NCI-H524 treated with DMSO at 0.1 percent for 48 hours (cell line): Measurements from ENCODE around the gene CCL14.
"Not testable (repeated sequence)": the region's sequence is repeated elsewhere in the genome, so short reads cannot be mapped to it uniquely, and the experiment has no call there.

ENCODE experiments used
- DNase-seq: peaks from one replicate; lab custom pipeline; 2025; lab: John Stamatoyannopoulos, UW

CCL14 gene

DNA sequence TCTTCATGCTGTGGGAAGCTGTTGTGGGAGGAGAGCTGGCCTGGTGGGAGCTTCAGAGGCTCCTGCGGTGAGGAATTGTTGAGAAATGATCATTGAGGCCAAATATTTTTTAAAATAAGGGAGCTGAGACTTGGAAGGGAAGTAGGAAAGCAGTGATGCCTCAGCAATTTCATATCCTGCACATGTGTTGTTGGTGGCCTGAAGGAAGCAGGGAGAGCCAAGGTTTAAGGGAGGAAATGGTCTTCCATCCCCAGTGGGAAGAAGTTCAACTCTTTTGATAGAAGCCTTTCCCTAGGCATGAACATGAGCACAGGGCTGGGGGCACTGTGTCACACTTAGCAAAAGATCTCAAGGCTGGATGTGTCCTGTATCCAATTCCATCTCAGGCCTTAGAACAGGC, at the start of gene CCL14:
TSS of gene CCL14 (minus strand) at position 87 of the 400 bp plus-strand sequence. CDS start at position 7, 80 bp downstream.
- no peak for DNase-seq

DNA sequence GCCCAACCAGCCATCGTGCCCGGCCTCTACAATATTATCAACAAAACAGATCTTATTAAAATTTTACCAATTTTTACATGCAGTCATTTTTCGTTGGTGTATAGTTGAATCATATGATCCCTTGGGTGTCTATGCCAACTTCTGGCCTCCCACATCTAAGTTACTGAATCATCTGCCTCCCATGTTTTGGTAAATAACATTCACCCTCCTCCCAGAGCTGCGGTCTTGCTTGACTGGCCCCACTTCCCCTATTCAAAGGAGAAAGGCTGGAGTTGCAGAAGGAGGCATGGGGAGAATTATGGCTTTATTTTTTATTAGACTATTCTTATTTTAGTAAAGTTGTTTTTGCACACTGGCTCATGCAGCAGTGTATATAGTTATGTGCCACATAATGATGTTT, 49.7 kb upstream of the CCL14 start:
- DNase-seq: no peak

DNA sequence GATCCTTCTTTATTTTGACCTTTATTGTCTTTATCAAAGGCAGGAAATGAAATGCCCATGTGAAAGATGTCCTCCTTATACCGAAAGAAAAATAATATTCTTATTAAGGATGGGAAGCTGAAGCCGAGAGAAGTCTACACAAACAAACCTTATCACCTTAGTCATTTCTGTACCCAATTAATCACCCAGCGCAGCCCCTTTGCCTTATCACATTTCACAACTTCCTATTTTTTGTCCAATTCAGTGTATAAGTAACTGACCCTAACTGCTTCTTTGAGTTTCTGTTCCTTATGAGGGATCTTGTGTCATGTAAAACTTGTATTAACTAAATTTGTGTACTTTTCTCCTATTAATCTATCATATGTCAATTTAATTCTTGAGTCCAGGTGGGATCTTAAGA, 47.6 kb upstream of the CCL14 start:
- no peak for DNase-seq

DNA sequence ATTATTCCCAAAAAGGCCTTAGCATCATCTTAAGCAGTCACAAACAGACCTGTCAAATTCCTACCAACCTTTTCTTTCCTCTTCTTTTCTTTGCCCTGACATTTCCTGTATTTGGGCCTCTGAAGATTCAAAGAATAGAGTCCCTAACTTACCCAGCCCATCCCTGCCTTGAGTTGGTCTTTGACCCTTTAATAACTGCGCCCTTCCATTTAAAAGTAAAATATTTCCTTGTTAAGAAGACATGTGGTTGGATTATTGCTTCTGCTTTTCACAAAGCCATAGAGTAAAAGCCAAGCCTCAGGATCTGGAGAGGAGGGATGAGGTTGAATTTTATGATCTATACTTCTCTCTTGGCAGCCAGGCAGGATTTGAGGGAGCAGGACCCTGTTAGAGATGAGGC, 44.4 kb upstream of the CCL14 start:
- no peak for DNase-seq

DNA sequence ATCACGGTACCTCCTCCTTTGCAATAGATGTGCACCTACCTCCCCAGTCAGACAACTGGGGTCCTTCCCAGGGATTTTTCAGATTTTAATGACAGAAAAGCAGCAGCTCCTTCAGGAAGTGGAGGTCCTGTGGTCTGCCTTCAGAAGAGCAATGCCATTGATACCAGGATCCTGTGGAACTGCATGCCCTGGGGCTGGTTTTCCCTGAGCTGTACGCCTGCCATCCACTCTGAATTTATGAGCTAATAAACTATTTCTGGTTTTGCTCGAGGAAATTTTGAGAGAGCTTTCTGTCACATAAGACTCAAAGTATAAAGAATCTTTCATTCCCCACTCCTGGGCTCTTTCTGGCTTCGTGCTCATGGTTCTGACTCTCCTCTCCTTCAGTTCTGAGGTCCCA, 41.2 kb upstream of the CCL14 start:
- no peak for DNase-seq

DNA sequence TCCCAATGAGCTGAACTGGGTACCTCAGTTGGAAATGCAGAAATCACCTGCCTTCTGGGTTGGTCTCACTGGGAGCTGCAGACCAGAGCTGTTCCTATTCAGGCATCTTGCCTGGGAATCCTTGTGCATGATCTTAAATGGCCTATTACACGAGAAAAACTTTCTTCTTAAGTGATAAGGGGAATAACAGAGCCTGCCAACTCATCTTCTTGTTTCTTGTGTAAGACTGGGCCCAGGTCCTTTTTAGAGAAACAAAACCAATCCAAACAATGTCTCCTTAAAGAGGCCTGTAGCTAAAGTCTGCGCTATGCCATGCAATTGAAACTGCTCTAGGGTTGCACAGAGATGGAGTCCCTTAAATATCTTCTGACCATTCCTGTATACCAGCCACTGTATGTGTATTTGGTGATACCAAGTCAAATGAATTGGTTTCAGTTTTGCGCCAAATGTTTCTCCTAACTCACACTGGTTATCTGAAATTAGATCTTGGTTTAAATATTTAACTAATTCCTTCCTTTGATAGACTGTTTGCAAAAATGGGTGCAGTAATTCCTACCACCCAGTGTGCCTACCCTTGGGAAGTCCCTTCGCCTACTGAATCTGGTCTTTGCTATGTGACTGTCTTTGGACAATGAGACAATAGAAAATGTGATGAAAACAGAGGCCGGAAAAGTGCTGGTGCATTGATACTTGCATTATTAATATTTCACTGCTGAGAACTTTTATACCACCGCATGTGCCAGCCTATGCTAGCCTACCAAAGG, 37.8 kb upstream of the CCL14 start:
- no peak for DNase-seq

DNA sequence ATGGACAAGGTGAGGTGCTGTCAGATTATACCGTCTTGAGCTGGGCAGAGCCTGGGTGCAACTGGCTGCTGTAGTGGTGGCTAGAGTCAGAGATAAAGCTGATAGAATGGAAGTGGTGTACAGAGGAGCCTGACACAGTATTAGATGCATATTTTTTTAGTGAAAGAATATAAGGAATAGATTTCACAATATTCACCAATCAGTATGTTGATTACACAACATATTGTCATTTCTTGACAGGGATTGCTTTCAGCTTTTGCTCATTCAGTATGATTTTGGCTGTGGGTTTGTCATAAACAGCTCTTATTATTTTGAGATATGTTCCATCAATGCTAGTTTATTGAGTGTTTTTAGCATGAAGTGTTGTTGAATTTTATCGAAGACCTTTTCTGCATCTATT, 32.9 kb upstream of the CCL14 start:
- no peak for DNase-seq

DNA sequence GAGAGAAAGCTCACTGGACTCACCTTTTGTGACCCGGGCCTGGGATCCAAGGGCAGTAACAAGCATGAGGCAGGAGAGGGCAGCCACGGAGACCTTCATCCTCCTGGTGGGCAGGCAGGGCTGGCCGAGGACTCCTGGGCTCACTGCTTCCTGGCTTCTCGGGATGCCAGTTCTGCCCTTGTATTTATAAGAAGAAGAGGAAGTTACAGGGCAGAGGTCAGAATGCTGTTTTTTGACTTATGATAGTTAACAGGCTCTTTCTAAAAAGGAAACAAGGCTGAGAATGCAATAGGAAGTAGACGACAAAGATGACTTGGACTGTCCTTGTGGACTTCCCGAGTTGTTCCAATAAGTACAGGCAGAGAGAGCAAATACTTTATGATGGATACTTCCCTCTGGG, 31.3 kb upstream of the CCL14 start, which contains the start of gene CCL23:
TSS of gene CCL23 (minus strand) at position 174 of the 400 bp plus-strand sequence. CDS start at position 99, 75 bp downstream.
- DNase-seq: no peak

DNA sequence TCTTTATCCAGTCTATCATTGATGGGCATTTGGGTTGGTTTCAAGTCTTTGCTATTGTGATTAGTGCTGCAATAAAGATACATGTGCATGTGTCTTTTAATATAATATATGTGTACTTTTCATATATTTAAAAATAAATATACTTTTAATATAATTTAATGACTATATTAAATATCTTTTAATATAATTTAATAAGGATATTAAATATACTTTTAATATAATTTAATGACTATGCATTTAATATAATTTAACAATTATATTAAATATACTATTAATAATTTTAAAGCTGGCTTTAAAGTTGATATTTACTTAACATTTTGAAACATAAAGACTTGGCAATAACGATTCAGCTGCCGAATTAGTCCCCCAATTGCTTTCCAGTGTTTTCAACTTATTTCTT, 30.0 kb upstream of the CCL14 start:
- DNase-seq: no peak

DNA sequence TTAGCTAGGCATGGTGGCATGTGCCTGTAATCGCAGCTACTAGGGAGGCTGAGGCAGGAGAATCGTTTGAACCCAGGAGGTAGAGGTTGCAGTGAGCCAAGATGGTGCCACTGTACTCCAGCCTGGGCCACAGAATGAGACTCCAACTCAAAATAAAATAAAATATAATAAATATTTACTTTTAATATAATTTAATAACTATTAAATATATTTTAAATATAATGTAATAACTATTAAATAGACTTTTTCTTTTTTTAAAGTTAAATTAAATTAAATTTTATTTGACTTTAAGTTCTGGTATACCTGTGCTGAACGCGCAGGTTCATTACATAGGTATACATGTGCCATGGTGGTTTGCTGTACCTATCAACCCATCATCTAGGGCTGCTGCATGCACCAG, 29.4 kb upstream of the CCL14 start:
- not testable (repeated sequence) for DNase-seq

DNA sequence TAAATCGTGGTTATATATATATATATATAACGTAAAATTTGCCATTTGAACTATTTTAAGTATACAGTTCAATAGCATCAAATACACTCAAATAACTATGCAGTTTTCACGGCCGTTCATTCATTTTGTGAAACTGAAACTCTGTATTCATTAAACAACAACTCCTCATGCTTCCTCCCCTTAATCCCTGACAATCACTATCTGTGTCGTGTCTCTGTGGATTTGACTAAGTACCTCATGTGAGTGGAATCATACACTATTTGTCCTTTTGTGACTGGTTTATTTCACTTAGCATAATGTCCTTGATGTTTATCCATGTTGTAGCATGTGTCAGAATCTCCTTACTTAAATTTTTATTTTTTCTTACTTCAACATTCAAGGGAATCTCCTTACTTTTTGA, 28.4 kb upstream of the CCL14 start:
- no peak for DNase-seq

DNA sequence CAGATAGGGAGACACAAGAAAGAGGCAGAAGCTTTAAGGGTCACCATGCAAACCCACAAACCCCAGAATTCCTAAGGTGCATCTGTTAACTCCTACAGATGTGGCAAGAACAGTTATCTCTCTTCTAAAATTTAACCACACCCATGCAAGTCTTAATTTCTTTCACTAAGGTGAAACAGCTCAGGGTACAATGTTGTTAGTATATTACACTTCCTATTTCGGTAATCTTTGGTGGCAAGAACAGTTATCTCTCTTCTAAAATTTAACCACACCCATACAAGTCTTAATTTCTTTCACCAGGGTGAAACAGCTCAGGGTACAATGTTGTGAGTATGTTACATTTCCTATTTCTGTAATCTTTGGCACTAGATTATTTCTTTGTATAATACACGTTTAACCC, 24.7 kb upstream of the CCL14 start:
- no peak for DNase-seq

DNA sequence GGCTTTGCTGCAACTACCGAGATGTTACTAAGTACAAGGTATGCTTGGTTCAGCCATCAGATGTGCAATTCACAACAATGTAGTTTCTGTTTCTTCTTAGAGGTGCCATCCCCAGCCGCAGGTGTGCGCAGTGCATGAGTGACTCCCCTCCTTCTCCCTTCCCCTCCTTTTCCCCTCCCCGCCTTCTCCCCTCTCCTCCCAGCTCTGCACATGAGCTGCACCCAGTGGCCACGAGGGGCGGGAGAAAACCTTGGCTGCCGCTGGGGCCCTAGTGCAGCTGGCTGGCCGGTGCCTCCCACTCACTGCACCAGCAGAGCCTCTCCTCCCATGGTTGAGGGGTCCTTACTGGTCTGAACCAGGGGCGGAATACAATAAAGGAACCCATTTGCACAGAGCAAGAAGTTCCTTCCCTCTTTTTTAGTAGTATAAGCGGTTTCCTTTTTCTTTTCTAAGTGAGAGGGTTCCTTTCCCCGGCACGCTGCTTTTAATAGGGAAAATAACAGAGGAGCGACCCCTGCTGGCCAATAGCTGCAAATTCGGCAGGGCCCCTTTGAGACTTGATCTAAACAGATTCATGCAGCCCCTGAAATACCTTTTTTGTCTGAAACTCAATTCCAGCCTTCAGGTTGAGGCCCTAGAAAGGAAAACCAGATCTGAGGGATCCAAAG, 22.6 kb upstream of the CCL14 start:
- DNase-seq: no peak

DNA sequence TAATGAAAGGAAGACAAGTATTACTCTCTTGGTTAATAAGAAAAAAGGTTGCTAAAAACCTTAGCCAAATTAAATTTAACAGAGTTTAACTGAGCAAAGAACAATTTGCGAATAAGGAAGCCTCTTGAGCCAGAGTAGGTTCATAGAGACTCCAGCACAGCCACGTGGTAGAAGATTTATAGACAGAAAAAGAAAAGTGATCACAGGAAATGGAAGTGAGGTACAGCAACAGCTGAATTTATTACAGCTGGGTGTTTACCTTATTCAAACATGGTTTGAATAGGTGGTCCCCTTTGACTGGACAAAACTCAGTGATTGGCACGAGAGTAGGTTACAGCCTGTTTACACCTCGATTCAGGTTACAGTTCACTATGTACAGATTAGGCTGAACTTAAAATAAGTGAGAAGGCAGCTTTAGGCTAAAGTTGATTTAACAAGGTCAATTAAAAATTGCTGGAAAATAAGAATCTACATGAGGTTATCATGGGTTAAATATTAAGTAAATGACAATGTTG, 18.1 kb upstream of the CCL14 start:
- no peak for DNase-seq

DNA sequence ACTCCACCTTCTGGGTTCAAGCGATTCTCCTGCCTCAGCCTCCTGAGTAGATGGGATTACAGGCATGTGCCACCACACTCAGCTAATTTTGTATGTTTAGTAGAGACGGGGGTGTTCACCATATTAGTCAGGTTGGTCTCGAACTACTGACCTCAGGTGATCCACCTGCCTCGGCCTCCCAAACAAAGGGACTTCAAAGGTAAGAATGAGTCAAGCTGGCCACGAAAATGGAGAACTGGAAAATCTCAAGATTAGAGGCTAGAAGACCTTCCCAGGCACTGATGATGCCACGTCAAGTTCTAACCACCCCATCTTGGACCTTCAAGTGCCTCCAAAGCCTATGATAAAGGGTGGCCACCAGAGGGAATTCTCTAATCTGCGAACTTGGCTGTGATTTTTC, 16.1 kb upstream of the CCL14 start:
- no peak for DNase-seq

DNA sequence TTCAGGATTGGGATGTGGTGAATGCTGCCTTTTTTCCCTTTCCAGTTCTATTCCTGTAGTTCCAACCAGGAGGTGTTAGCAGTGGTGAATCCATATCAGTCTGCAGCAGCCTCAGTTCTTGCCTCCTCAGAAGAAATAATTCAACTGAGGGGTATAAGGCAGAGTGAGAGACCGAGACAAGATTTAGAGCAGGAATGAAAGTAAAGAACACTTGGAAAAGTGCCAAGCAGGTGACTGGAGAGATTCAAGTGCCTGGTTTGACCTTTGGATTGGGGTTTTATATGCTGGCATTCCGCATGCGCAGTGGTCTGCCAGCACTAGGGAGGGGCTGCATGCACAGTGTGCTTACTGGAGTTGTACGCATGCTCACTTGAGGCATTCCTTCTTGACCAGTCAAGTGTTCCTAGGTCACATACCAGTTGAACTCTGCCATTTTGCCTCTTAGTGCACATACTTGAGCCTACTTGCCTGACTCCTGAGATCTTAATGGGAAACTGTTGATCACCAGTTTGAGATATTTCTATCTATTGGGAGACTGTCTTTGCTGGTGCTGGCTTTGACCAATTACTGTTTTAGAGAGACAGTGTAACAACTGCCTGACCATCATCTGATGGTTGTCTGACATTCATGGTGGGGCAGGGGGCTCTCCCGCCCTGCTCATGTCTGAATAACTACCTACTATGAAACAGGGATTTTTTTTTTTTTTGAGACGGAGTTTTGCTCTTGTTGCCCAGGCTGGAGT, 15.5 kb upstream of the CCL14 start:
- no peak for DNase-seq

DNA sequence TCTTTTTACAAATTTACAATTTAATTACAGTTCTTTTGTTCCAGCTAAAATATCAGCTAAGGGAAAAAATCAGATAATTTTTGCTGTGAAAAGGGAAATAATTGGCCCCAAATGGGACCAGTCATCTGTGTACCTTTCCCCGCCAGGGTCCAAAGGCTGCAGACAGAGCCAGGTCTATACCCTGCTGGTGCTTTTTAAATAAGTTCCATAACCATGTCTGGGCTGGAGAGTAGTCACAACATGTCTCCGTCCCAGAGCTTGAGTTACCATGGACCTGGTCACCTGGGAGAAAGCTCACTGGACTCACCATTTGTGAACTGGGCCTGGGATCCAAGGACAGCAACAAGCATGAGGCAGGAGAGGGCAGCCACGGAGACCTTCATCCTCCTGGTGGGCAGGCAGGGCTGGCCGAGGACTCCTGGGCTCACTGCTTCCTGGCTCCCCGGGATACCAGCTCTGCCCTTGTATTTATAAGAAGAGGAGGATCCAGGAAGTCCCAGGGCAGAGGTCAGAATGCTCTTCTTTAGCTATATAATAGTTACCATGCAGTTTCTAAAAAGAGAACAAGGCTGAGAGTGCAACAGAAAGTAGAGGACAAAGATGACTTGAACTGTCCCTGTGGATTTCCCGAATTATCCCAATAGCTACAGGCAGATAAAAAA, 14.7 kb upstream of the CCL14 start, which contains the start of gene CCL15:
TSS of gene CCL15 (minus strand) at position 444 of the 662 bp plus-strand sequence. CDS start at position 383, 61 bp downstream.
- DNase-seq: no peak

DNA sequence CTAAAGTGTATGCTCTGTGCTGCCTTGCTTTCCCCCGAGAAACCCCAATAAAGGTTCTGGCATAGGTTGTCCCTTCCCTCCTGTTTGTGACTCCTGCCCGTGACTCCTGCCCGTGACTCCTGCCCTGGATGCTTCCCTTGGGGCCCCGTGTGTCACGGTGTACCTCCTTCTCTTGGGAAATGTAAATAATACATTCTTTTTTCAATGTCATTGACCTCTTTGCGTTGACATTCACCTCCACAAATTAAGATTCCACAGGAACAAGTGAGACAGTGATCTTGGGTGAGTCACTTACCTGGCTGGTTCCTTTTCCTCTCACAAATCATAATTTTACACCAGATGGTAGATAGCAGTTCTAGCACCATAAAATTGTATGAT, 14.2 kb upstream of the CCL14 start:
- DNase-seq: no peak

DNA sequence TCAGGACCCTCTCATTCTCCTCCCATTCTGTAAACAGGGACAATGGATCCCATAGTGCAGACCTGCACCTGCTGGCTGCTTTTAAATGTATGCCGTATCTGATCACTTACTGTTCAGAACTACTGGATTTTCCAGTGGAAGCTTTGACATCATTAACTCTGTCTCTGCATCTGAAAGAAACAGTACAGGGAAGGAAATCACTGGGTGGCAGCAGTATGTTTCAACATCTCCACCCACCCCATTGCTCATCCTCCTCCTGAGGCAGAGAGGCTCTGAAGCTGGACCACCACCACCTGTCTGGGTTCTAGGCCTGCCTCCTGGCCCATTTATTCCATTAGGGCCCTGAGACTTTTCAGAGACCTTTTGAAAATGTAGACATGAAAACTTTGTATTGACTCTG, 12.2 kb upstream of the CCL14 start:
- no peak for DNase-seq

DNA sequence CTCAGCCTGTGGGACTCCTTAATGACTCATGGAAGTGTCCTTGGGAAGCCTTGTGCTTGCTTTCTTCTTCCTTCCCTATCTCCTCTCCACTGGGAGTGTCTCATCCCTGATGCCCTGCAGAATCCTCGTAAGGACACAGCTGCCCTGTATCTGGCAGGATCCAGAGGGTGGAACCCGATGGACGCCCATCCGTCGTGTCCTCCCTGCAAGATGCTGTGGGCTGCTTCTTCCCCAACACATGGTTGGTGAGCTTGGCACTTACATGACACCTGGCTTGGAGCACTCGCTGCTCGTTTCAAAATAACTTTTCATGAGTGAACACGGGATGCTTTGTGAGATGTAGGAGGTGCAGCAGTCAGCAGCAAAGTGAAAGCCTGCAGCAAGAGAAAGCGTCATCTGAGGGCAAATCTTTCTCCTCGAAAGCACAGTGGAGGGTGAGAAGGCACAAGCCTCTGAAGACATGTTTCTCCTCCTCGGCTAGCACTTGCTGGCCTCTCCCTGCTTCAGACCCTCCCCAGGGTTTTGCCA, 11.6 kb upstream of the CCL14 start:
- DNase-seq: no peak

DNA sequence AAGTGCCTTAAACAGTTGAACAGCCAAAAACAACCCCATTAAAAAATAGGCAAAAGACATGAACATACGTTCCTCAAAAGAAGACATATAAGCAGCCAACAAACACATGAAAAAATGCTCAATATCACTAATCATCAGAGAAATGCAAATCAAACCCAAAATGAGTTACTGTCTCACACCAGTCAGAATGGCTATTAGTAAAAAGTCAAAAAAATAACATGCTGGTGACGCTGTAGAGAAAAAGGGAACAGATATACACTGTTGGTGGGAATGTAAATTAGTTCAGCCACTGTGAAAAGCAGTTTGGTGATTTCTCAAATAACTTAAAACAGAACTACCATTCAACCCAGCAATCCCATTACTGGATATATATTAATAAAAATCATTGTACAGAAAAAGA, 8.8 kb upstream of the CCL14 start:
- DNase-seq: not testable (repeated sequence)

DNA sequence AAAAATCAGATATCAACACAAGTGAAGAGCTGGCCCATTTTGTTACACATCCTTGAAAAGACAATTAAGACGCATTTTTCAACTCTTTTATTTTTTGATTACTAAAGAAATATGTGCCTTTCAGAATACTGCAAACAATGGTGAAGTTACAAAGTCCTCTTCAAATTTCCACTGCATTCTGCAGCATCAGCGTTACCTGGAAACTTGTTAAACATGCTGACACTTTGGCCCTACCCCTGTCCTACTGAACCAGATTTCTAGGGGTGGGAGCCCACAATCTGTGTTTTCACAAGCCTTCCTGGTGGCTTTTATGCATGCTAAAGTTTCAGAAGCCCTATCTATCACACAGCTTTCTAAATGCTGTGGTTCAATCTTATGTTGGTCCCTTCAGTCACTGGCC, 4.5 kb upstream of the CCL14 start:
- no peak for DNase-seq
